ENCODE measurements around the gene CDH15. TPM values are rescaled to one million over a fixed set of nuclear protein-coding genes. Genes with fewer than 3 reads are reported as not detected.

Gene CDH15
- total and polyA plus RNA-seq, 2 of the 13 experiments (the other 11 are each of a cell fraction or from before 2014, with no cell fraction given), result 0.74 to 2.2 TPM

DNA sequence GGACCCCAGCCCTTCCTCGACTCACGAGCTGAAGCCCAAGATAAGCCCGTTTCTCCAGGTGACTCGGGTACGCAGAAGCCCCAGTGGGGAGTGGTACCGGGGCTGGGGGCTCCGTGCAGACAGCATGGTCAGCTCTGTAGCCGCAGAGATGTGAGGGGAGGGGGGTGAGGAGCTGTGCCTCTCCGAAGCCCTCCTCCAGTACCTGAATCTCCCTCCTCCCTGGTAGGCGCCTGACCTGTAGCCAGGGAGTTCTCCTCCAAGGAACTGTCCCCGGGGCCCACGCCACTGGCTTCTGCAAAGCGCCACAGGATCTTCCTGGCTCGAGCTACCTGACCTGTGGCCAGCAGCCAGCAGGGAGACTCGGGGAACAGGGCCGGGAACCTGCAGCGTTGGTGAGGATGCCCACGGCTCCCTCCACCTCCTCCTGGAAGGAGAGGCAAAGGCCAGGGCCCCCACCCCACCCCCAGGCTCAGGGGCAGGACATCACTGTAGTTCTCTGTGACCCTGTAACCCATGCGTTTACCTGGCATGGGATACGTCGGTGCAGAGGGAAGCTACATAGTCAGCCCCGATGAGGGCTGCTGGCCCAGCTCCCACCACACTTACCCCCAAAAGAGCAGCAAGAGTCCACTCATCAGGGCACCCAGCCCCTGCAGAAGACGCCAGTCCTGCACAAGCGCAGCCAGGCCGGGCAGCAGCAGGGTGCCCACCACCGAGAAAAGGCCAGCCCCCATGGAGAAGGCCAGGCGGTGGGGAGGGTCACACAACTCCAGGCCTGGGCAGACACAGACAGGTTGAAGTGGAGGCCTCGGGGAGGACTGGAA lies 27.1 kb downstream of the CDH15 start (continued):
- TF ChIP-seq, protein P1, sequence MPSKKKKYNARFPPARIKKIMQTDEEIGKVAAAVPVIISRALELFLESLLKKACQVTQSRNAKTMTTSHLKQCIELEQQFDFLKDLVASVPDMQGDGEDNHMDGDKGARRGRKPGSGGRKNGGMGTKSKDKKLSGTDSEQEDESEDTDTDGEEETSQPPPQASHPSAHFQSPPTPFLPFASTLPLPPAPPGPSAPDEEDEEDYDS (CRISPR knock-in tag; IDR thresholded peaks at IDR 0.05), result no peak
- TF ChIP-seq, protein P2, sequence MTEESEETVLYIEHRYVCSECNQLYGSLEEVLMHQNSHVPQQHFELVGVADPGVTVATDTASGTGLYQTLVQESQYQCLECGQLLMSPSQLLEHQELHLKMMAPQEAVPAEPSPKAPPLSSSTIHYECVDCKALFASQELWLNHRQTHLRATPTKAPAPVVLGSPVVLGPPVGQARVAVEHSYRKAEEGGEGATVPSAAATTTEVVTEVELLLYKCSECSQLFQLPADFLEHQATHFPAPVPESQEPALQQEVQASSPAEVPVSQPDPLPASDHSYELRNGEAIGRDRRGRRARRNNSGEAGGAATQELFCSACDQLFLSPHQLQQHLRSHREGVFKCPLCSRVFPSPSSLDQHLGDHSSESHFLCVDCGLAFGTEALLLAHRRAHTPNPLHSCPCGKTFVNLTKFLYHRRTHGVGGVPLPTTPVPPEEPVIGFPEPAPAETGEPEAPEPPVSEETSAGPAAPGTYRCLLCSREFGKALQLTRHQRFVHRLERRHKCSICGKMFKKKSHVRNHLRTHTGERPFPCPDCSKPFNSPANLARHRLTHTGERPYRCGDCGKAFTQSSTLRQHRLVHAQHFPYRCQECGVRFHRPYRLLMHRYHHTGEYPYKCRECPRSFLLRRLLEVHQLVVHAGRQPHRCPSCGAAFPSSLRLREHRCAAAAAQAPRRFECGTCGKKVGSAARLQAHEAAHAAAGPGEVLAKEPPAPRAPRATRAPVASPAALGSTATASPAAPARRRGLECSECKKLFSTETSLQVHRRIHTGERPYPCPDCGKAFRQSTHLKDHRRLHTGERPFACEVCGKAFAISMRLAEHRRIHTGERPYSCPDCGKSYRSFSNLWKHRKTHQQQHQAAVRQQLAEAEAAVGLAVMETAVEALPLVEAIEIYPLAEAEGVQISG (CRISPR knock-in tag; IDR thresholded peaks at IDR 0.05), result peak; percentile 12; the same call in 1 of the 2 replicates
- TF ChIP-seq CREB1 (IDR thresholded peaks at IDR 0.05) (no peak), CREB1 (CRISPR knock-in tag; IDR thresholded peaks at IDR 0.05) (no peak), ZNF367 (CRISPR knock-in tag; IDR thresholded peaks at IDR 0.05; ENCODE audit: borderline replicate concordance) (no peak), SALL2 (CRISPR knock-in tag; IDR thresholded peaks at IDR 0.05) (no peak), ZBTB8A (CRISPR knock-in tag; IDR thresholded peaks at IDR 0.05; ENCODE audit: borderline replicate concordance, low read depth) (no peak), SATB2 (CRISPR knock-in tag; IDR thresholded peaks at IDR 0.05) (no peak), ZNF589 (CRISPR knock-in tag; conservative IDR thresholded peaks at IDR 0.05) (no peak), MXD3 (CRISPR knock-in tag; IDR thresholded peaks at IDR 0.05) (no peak), ZNF138 (CRISPR knock-in tag; IDR thresholded peaks at IDR 0.05; ENCODE audit: low read depth) (no peak), KLF11 (CRISPR knock-in tag; IDR thresholded peaks at IDR 0.05) (no peak), ZNF382 (CRISPR knock-in tag; IDR thresholded peaks at IDR 0.05; ENCODE audit: borderline replicate concordance) (no peak), GTF2F1 (IDR thresholded peaks at IDR 0.05; ENCODE audit: low read length) (no peak), ATF1 (CRISPR knock-in tag; IDR thresholded peaks at IDR 0.05) (no peak), IKZF1 (IDR thresholded peaks at IDR 0.05) (no peak)
- TF ChIP-seq, protein P3, sequence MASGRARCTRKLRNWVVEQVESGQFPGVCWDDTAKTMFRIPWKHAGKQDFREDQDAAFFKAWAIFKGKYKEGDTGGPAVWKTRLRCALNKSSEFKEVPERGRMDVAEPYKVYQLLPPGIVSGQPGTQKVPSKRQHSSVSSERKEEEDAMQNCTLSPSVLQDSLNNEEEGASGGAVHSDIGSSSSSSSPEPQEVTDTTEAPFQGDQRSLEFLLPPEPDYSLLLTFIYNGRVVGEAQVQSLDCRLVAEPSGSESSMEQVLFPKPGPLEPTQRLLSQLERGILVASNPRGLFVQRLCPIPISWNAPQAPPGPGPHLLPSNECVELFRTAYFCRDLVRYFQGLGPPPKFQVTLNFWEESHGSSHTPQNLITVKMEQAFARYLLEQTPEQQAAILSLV (CRISPR knock-in tag; IDR thresholded peaks at IDR 0.05; ENCODE audit: borderline replicate concordance), result 0 out of 2 replicates have a peak, but pooled peaks have one; percentile 52
- TF ChIP-seq, protein P4, sequence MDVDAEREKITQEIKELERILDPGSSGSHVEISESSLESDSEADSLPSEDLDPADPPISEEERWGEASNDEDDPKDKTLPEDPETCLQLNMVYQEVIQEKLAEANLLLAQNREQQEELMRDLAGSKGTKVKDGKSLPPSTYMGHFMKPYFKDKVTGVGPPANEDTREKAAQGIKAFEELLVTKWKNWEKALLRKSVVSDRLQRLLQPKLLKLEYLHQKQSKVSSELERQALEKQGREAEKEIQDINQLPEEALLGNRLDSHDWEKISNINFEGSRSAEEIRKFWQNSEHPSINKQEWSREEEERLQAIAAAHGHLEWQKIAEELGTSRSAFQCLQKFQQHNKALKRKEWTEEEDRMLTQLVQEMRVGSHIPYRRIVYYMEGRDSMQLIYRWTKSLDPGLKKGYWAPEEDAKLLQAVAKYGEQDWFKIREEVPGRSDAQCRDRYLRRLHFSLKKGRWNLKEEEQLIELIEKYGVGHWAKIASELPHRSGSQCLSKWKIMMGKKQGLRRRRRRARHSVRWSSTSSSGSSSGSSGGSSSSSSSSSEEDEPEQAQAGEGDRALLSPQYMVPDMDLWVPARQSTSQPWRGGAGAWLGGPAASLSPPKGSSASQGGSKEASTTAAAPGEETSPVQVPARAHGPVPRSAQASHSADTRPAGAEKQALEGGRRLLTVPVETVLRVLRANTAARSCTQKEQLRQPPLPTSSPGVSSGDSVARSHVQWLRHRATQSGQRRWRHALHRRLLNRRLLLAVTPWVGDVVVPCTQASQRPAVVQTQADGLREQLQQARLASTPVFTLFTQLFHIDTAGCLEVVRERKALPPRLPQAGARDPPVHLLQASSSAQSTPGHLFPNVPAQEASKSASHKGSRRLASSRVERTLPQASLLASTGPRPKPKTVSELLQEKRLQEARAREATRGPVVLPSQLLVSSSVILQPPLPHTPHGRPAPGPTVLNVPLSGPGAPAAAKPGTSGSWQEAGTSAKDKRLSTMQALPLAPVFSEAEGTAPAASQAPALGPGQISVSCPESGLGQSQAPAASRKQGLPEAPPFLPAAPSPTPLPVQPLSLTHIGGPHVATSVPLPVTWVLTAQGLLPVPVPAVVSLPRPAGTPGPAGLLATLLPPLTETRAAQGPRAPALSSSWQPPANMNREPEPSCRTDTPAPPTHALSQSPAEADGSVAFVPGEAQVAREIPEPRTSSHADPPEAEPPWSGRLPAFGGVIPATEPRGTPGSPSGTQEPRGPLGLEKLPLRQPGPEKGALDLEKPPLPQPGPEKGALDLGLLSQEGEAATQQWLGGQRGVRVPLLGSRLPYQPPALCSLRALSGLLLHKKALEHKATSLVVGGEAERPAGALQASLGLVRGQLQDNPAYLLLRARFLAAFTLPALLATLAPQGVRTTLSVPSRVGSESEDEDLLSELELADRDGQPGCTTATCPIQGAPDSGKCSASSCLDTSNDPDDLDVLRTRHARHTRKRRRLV (CRISPR knock-in tag; IDR thresholded peaks at IDR 0.05), result no peak
- TF ChIP-seq, protein P5, sequence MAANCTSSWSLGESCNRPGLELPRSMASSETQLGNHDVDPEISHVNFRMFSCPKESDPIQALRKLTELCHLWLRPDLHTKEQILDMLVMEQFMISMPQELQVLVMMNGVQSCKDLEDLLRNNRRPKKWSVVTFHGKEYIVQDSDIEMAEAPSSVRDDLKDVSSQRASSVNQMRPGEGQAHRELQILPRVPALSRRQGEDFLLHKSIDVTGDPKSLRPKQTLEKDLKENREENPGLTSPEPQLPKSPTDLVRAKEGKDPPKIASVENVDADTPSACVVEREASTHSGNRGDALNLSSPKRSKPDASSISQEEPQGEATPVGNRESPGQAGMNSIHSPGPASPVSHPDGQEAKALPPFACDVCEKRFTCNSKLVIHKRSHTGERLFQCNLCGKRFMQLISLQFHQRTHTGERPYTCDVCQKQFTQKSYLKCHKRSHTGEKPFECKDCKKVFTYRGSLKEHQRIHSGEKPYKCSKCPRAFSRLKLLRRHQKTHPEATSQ (CRISPR knock-in tag; IDR thresholded peaks at IDR 0.05; ENCODE audit: borderline replicate concordance), result no peak
